HG02678 (cell line): ENCODE results near the gene CNOT6.
"Not testable (repeated sequence)": the region's sequence is repeated elsewhere in the genome, so short reads cannot be mapped to it uniquely, and the experiment has no call there.

ENCODE experiments used
- ATAC-seq: cut with Tn5 transposase; IDR thresholded peaks from one replicate; pipeline ENCODE4 v1.9.1; 2021; ENCODE audit warnings: mild to moderate bottlenecking, moderate library complexity; ENCODE audit not compliant: unreplicated experiment

CNOT6 gene

GRCh38 chr5:180494060-180494509 lies at the start of gene CNOT6:
CNOT6 (plus strand) TSS chr5:180494379; CDS start chr5:180529277, 34,898 bp downstream.
- peak; percentile 93 for ATAC-seq

GRCh38 chr5:180454752-180455151 lies 39.4 kb upstream of the CNOT6 start:
- no peak for ATAC-seq

- no peak for ATAC-seq
Observed at GRCh38 chr5:180455872-180456271, 38.3 kb upstream of the CNOT6 start.

GRCh38 chr5:180456792-180457191 lies 37.4 kb upstream of the CNOT6 start:
- no peak for ATAC-seq

- ATAC-seq: not testable (repeated sequence)
Observed at GRCh38 chr5:180458852-180459673, 35.1 kb upstream of the CNOT6 start.

GRCh38 chr5:180459674-180460142 lies 34.5 kb upstream of the CNOT6 start:
- ATAC-seq: not testable (repeated sequence)

GRCh38 chr5:180460834-180461233 lies 33.3 kb upstream of the CNOT6 start:
- no peak for ATAC-seq

GRCh38 chr5:180461303-180461702 lies 32.9 kb upstream of the CNOT6 start:
- no peak for ATAC-seq

GRCh38 chr5:180463216-180463900 lies 30.8 kb upstream of the CNOT6 start:
- ATAC-seq: no peak

- ATAC-seq: no peak
Observed at GRCh38 chr5:180463916-180464602, 30.1 kb upstream of the CNOT6 start.

- no peak for ATAC-seq
Observed at GRCh38 chr5:180464603-180464970, 29.6 kb upstream of the CNOT6 start.

GRCh38 chr5:180465052-180465451 lies 29.1 kb upstream of the CNOT6 start:
- ATAC-seq: not testable (repeated sequence)

- ATAC-seq: no peak
Observed at GRCh38 chr5:180466316-180466715, 27.9 kb upstream of the CNOT6 start.

GRCh38 chr5:180467028-180467975 lies 26.9 kb upstream of the CNOT6 start:
- ATAC-seq: no peak

GRCh38 chr5:180467989-180468731 lies 26.0 kb upstream of the CNOT6 start:
- ATAC-seq: no peak

GRCh38 chr5:180468732-180469585 lies 25.2 kb upstream of the CNOT6 start:
- no peak for ATAC-seq

GRCh38 chr5:180469586-180469865 lies 24.7 kb upstream of the CNOT6 start:
- no peak for ATAC-seq

- no peak for ATAC-seq
Observed at GRCh38 chr5:180469866-180470265, 24.3 kb upstream of the CNOT6 start.

- ATAC-seq: no peak
Observed at GRCh38 chr5:180470361-180470760, 23.8 kb upstream of the CNOT6 start.
